Measurements from ENCODE around the gene UBR4. TPM values are rescaled to one million over a fixed set of nuclear protein-coding genes. Genes with fewer than 3 reads are reported as not detected.
"Not testable (repeated sequence)": the region's sequence is repeated elsewhere in the genome, so short reads cannot be mapped to it uniquely, and the experiment has no call there.

Gene UBR4
- total RNA-seq, 1 donor from 2014 or later = 71.4 TPM

DNA sequence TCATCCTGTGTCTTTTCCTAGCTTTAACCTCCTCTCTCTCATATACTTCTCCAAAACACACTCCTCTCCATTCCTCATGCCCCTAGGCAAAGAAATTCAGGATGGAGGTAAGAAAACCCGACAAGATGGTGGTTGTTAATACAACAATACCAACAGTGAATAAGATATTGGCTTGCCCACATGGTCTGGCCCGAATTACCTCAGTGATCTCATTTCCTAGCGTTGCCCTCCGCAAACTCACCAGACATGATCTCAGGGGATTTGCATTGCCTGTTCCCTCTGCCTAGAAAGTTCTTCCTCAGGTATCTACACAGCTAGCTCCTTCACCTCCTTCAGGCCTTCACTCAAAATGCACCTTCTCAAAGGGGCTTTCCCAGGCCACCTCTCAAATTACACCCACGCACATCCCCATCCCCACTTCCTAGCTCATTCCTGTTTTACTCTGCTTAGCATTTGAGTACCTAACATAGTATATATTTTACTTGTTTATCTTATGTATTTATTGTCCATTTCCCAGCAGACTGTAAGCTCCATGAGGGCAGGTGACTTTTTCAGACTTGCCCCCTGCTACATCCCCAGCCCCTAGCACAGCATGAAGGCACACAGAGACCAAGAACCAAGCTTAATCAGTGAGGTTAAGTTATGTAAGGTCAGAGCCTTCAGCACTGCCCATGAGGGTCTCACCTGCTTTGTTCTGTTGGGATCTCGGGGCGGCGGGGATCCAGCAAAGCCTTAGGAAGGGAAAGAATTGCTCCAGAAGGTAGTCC is 10.2 kb upstream of the UBR4 start:
- DNase-seq (ENCODE audit: low read depth in 2 of 2) = no peak

DNA sequence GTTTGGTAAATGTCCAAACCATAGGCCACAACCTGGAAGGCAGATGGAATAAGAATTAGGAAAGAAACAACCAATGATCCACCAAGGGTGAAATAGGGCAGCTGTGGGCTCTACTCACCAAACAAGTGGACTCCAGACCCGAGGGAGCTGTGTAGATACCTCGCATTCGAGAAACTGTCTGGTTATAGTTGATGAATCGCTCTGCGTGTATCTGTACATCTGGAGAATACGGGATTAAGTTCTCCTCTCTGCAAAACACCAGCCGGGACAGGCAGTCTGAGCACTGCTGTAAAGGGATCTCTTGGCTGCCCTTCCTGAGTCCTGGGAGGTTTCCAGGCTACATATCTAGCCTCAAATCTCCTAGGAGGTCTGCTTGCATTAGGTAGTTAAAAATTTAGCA is 9.4 kb upstream of the UBR4 start:
- no peak for DNase-seq (ENCODE audit: low read depth in 2 of 2)

DNA sequence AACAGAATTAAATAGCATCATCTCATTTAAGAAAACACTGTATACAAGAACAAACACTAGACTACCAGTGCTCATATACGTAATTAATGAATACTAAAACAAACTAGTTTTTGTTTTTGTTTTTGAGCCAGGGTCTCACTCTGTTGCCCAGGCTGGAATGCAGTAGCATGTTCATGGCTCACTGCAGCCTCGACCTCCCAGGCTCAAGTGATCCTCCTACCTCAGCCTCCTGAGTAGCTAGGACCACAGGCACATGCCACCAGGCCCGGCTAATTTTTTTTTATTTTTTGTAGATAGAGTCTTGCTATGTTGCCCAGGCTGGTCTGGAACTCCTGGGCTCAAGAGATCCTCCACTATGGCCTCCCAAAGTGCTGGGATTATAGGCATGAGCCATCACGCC is 6.5 kb upstream of the UBR4 start:
- DNase-seq (ENCODE audit: low read depth in 2 of 2) = not testable (repeated sequence)

DNA sequence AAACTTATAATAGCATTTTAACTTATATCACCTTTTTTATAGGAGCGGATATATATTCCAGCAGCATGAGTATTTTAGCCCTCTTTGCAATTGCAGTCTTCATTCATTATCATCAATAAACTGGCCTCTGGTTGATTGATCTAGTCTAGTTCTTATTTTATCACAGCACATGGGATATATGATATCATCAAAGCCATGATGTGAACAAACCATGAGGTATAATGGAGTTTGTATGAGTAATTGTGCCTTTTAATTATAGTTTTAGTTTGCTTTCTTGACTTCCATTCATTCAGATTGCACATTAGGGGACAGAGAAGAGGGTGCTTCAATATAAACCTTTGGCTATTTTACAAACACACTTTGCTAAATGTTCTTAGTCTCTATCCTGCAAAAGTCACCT is 3.5 kb upstream of the UBR4 start:
- DNase-seq (ENCODE audit: low read depth in 2 of 2) = no peak

DNA sequence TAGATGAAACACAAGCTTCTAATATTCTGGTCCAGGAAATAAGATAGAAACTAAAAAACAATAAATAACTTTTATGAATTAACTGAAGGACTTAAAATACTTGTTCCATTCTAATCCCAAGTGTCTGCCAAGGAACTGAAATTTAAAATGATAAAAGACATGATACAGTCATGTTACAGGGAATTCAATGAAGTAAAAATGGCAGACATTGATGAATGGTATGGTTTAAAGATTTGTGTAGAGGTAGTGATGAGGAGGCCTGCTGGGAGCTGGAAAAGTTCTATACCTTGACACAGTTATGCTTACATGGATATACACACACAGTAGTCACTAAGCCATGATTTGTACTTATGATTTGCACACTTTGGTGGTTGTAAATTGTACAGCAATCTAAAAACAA is 2.1 kb upstream of the UBR4 start:
- no peak for DNase-seq (ENCODE audit: low read depth in 2 of 2)

DNA sequence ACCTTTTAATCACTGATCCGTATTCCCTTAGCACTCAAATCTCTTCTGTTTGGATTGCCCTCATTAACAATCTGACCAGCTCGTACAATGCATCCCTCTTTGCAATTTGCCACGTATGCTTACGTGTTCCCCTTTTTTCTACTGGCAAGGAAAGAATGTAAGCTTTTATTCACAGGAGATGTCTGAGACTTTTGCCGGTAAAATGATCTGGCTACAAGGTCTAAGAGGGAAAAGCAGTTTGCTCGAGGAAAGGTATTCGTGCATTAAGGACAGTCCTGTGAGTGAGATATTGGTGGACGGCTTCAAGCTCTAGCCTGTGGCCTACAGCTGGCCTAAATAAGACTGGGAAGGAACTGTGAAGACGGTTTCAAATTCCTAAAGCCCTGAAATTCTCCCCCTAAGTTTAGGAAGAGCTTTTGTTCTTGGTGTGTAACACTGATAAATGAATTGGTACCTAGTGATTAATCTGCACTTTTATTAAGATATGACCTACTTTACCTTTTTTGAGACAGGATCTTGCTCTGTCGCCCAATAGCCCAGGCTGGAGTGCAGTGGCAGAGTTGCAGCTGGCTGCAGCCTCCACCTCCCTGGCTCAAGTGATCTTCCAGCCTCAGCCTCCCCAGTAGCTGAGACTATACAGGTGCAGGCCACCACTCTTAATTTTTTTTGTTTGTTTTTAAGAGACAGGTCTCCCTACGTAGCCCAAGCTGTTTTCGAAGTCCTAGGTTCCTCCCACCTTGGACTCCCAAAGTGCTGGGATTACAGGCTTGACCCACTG is 895 bp upstream of the UBR4 start:
- DNase-seq (ENCODE audit: low read depth in 2 of 2) = peak; percentile 16 to 36

DNA sequence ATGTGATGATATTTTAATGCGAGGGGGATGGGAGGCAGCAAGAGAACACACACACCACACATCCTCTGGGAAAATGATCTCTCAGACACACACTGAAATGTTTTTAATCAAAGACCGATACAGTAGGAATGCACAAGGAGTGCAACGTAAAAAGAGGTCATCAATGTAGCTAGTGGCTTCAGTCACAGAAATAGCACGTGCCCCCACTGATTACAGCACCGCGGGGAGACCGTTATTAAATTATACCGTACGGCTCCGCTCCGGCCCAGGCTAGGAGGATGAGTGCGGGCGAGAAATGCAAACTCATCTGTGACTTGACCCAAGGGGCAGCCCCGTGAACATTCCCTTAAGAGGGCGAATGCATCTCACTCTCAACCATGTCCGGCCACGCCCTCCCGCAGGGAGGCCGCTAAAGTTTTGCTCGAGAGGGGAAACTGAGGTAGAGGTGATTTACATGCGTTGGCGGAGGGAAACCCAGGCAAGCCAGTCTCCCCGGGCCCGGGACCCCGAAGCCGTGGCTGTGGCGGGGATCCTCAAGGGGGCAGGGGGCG is 552 bp downstream of the UBR4 start:
- DNase-seq (ENCODE audit: low read depth in 2 of 2) = peak; percentile 39 to 63

DNA sequence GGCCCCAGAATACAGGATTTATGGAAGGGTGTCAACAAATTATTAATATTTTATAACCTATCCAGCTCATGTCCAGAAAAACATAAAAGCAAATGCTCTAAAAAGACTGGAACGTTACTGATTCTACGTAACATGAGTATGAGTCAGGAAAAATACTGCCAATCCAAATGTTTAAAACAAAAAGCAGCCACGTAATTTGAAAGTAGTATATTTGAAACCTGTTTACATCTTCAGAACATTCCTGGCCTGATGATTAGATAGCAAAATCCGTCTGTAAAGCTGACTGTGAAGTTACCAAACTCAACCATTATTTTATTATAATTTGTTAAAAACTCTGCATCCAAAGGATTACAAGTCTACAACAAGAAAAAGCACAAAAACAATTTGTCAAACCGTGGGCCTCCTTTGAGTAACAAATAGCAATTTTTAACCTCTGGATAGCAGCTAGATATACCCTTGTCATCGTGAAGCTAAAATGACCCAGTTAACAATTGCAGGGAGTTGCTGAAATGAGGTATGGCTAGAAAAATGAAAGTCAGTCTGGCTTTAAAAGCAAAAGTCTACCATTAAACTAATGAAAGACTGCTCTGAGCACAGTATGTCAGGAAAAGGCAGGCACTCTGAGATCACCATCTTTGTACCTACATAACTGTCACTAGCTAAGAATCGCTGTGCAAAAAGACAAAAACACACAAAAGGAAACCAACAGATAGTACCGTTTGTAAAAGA is 1.2 kb downstream of the UBR4 start:
- peak; percentile 31 to 58 for DNase-seq (ENCODE audit: low read depth in 2 of 2)

DNA sequence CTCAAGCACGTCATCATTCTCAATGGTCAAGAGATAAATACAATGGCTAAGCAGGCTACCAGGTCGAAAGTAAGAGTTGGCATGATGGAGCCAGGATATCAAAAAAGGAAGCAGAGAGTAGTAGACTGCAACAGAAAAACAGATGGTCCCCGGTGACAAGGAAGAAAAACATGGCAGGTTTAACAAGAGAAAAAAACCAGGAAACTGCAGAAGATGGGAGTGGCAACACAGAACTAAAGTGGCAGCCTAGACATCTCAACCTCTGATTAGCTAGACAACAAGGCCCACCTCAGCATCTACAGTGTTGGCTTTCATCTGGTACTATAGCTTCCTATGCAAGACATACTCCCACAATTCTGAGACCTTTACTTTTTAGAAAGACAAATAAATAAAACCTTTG is 3.1 kb downstream of the UBR4 start:
- DNase-seq (ENCODE audit: low read depth in 2 of 2) = peak in 1 of 2 donors; percentile 42

DNA sequence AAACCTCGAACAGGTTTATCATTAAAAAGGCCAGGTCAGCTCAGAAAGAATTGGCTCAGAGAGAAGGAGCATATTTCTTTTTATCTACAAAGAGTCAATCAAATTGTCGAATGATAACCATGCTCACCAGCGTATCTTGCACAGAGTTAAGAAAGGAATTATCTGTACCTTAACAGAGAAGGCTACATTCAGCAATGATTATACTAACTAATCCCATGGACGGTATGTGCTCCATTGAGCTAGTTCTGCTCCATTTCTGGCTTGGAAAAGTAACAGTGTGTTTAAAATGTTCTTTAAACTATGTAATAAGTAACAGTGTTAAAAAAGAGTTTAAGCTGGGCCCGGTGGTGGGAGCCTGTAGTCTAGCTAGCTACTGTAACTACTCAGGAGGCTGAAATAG is 4.2 kb downstream of the UBR4 start:
- no peak for DNase-seq (ENCODE audit: low read depth in 2 of 2)

DNA sequence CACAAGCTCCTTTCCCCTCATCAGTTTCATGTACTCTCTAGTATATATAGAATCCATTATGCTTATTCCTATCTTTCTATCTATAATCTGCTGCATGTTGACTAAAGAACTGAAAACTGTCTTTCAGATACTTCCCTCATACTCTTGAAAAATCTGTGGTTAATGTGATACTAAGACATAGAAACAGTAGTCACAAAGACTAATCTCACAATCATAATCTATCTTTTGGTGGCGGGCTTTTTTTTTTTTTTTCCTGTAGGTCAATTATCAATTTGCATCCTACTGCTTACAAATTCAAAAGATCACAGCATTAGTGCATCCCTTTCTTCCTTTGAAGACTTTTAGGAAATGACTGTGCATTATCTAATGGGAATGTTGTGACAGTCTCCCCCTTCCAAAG is 4.7 kb downstream of the UBR4 start:
- no peak for DNase-seq (ENCODE audit: low read depth in 2 of 2)

DNA sequence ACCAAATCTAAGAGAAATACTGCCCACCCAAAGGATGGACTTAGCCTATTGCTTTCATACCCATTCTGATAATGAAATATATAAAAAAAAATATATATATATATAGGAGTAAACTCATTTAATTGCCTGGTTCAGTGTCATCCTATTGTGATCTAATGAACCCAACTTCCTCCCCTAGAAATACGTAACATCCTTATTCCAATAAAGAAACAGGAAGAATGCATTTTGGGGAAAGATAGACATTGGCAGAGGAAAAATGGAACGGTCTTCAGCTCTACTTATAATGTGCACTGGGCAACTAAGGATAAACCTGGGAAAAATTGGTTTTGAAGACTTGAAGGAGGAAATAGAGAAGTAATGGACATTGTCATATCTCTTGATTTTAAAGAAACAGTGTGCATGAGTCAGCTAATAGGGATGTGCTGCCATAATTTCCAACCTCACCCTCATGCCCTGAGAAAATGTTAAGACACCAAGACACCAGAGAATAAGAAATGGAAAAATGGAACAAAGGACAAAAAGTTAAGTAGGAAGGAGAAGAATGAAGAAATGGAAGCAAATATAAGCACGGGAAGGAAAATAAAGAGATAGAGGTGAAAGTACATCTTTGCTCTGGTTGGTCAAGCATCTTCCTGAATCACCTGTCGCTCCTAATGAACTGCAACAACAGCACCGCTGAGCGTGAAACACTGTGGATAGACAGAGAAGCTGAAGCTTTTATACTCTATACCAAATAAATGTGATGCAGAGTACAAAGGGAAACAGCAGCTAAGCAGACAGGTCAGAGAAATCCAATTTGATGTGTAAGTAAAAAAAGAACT is 5.4 kb downstream of the UBR4 start:
- peak in 1 of 2 donors; percentile 17 for DNase-seq (ENCODE audit: low read depth in 2 of 2)

DNA sequence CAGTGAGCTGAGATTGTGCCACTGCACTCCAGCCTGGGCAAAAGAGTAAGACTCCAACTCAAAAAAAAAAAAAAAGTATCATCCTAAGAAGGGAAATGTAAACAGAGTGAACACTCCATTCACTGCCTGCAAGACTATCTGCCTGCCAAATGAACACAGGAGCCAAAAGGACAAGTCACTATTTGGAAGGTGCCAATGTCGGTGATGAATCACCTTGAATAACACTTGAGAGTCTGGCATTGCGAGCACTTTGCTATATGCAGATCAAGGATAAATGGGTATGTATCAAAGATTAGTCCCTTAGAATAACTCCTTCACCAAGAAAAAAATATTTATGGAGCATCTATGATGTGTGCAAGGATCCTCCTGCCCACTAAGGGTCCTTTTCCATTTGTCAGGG is 6.6 kb downstream of the UBR4 start:
- peak in 1 of 2 donors; percentile 68 for DNase-seq (ENCODE audit: low read depth in 2 of 2)

DNA sequence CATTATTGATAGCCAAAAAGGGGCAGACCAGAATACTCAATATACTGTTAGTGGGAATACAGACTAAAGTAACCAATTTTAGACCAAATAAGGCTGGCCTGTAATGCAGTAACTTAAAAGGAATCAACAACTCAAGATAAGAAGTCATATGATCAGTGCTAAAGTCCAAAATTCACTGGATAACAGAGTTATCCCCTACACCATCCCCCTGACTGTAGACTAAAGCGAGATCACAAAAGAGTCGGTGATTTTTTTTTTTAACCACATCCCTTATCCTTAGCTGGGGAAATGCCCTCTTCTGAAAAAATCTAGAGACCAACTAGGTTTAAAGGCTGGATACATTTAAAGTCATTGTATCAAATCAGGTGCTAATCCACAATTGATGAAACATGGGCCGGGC is 7.7 kb downstream of the UBR4 start:
- DNase-seq (ENCODE audit: low read depth in 2 of 2) = no peak

DNA sequence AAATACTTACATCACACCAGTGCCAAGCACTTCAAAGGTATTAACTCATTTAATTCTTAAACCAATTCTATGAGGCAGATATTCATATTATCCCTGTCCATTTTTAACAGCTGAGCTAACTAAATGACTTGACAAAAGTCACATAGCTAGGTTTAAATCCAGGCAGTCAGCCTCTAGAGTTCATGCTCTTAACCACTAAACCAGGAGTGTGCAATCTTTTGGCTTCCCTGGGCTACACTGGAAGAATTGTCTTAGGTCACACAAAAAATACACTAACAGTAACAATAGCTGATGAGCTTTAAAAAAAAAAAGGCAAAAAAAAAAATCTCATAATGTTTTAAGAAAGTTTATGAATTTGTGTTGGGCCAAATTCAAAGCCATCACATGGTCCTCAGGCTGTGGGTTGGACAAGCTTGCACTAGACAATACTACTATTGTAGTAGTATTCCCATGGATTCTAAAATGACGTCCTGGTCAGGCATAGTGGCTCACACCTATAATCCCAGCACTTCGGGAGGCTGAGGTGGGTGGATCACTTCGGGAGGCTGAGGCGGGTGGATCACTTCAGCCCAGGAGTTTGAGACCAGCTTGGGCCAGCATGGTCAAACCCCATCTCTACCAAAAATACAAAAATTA is 10.0 kb downstream of the UBR4 start:
- no peak for DNase-seq (ENCODE audit: low read depth in 2 of 2)

DNA sequence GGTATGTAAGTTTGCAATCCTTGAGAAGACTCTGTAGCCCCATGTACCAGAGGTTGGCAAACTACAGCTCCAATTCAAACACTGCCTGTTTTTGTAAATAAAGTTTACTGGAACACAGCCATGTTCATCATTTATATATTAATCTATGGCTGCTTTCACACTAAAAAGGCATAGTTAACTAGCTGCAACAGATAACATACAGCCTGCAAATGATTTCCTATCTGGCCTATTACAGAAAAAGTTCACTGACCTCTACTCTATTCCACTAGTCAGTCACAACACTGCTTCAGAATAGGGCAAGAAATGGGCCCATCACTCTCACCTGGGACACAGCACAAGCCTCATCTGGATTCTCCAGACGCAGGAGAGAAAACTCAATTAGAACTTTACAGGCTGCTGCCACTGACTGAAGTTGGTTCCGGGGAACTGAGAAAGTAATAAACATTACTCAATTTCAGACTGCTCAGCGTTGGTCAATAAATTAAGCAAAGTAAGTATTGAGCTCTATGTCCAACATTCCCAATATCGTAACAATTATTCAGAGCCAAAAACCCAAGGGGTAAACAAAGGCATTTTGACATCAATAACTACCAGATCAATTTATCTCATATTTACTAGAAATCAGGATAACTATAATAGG is 10.6 kb downstream of the UBR4 start:
- no peak for DNase-seq (ENCODE audit: low read depth in 2 of 2)

DNA sequence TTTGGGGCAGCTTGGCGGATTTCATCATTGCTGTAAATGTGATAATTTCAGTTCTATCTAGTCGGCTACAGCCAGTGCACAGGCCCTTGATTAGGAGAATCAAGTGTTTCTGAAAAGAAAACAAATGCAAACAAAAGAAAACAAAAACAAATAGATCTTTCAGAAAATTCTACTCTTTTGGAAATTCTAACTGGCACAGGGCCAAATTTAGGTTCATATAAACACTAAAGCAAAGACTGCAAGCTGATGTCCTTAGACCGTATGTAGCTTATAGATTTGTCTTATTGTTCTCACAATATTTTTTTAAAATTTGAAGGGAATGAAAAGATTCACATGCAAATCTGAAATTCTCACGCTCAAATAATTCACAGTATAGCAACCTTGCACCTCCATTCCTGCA is 11.2 kb downstream of the UBR4 start:
- no peak for DNase-seq (ENCODE audit: low read depth in 2 of 2)

DNA sequence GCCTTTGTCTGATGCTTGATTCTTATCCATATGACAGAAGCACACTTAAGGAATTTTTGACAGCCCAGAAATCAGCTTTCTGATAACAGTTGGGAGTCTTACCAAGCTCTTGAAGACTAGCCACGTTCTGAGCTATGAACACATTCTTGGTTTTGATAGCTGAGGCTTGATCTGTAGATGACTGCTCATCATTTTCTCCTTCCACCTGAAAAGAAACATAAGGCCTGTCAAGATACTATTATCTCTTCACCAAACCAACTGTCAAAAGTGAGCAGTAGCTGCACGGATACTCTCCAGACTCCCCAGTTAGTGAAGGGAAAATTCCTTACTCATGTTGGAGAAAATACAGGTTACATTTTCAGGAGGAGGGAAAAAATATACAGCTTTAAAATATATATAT is 12.2 kb downstream of the UBR4 start:
- no peak for DNase-seq (ENCODE audit: low read depth in 2 of 2)

DNA sequence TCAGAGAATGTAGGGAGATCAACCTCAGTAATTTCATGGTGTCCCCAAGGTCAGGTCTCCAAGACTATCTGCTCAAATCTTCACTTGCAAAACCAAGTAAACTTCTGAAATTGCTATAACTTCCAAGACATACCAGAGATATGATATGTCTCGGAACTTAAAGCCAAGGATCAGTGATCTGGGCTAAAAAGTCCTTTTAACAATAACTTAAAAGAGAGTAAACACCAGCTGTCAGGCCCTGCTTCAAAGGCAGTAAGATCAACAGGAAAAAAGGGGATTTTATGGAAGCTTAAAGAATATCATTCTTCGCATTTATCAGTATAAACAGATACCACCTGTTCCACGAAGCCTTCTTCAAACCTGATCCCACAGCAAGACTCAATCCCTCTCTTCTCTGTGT is 13.7 kb downstream of the UBR4 start:
- DNase-seq (ENCODE audit: low read depth in 2 of 2) = no peak

DNA sequence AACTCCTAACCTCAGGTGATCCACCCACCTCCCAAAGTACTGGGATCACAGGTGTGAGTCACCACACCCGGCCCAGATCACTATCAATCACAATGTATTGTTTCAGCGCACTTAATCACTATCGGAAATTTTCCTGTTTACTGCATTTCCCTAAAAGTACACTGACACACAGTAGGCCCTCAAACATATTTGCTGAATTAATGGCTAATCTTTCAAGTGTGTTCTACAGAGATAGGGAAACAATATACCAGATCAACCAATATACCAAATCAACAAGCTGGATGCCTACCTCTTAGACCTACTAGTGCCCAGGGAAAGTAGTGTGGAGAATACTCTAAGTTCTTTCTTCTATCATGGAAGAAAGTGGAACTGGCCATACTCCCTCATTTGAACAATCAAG is 17.1 kb downstream of the UBR4 start:
- no peak for DNase-seq (ENCODE audit: low read depth in 2 of 2)
